ENCODE data around the gene NRDE2.

Gene NRDE2

DNA sequence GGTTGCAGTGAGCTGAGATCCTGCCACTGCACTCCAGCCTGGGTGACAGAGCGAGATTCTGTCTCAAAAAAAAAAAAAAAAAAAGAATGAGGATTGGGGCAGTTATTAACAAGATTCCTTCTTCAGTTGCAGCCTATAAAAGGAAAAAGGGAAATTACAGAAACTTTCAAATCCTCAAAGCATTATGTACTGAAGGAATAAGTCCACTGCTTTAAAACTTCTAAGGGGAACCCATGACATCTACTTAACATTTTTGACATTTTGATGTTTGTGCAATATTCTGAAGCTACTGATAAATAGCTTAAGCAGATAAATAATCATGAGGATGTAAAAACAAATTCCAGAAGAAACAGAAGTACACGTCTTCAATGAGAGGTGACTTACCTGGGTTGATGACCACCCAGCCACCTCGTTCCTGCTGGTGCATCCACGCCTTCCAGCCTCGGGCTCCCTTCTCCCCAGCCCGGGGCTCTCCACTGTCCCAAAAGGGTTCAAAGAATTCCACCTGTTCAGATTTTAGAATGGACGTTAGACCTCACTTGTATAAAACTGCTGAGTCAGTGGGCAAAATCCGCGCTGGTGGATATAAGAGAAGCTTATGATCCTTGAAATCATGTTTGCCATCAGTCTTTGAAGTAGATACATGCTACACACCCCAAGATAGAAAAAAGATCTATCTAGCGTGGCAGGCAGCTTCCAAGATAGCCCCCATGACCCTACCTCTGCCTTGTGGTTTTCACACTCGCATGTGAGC lies 33.7 kb downstream of the NRDE2 start:
- DNase-seq = no peak

- DNase-seq = no peak
These were observed 35.1 kb downstream of the NRDE2 start for GRCh38 chr14:90296641-90297040.

- no peak for DNase-seq
These were observed 35.7 kb downstream of the NRDE2 start for GRCh38 chr14:90295870-90296516.

- DNase-seq = no peak
These were observed 36.9 kb downstream of the NRDE2 start for GRCh38 chr14:90294872-90295271.

DNA sequence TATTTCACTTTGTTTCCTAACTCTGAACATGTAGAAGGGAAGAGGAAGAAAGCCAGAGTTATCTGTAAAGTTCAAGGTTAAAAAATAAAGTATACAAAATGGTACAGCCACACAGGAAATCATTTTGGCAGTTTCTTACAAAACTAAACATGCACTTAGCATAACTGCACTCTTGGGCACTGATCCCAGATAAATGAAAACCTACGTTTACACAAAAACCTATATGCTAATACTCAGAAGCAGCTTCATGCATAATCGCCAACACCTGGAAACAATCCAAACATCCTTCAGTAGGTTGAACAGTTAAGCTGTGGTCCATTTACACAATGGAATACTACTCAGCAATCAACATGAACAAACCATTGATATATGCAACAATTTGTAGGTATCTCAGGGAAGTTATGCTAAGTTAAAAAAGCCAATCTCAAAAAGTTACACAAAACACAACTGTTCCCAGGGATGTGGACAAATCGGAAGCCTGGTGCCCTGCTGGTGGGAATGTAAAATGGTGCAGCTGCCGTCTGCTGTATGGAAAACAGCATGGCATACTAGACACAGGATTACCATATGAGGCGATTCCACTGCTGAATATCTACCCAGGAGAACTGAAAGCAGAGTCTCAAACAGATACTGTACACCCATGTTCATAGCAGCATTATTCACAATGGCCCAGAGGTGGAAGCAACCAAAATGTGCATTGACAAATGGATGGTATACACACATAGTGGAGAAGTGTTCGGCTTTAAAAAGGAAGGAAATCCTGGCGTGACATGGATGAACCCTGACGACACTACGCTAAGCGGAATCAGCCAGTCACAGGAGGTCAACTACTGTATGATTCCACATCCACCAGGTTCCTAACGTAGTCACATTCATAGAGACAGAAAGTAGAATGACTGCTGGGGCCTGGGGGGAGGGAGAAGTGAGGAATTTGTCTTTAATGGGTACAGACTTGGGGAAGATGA lies 37.7 kb downstream of the NRDE2 start:
- no peak for DNase-seq

DNA sequence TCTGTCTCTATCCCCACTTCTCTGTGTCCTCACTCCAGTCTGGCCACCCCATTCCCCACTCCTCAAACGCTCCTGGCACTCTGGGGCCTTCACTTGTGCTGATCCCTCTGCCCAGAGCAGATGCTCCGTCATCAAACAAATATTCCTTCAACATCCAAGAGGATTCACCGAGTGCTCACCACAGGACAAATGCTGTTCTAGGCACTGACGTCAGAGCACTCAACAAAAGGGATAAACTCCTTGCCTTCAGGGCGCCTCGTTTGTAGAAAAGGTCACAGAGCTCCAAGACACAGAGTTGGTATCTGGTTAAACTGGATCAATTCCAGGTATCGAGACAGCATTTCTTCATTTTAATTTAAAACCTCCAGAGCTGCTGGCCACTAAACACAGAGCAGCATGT lies 40.0 kb downstream of the NRDE2 start:
- DNase-seq = no peak

DNA sequence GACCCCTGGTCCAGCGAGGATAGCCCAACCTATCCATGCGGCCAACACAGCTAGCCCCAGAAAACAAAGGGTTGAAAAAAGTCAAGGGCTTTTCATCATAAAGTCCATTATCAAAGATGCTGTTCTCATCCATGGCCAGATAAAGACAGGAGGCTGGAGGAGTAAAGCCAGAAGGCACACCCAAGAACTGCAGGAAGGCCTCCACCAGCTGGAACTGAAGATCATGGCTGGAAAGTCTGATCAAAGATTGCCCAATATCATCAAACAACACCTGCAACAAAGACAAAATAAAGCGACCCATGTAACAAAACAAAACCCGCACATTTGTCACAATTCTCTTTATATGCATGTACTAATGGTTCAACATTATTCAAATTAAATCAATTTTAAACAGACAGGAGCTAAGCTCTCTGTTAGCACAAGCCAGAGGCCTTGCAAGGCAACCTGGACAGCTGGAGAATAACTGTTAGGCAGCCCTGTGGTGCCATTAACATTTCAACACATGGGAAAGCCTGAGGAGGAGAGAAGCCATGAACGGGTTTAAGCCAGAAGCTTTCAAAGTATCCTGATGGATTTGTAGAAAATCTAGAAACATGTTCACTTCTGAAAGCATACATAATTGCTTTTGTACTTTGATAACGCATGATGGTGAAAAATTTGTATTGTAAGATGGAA lies 41.3 kb downstream of the NRDE2 start:
- DNase-seq = no peak

DNA sequence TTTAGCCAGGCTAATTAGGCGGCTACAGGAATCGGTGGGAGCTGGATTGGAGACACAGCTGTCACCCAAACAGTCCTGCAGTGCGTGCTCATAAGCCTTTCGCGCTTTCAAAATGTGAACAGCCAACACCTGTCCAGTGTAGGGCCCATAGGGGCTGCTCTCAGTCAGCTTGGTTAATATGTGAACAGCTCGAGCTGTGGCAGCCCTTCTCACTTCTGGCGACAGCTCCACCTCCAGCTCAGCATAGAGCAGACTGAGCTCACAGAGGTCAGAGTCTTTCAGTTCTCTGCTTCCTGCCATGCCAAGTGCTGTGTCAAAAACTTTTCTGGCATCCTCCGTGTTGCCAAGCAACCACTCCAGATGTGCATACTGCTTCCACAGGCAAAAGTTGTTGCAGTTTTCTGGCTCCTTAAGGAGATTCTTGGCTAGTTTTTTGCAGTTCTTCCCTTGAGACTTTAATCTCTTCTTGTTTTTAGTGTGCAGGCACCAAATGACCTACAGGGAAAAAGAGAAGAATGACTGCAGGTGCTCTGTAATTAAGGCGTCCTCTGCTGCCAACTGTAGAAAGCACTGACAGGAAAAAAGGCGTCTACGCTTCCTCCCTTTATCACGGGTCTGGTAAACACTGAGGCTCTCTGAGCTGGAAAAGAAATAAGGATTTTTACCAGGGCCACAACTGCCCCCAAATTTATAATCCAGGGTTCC lies 42.9 kb downstream of the NRDE2 start:
- no peak for DNase-seq

DNA sequence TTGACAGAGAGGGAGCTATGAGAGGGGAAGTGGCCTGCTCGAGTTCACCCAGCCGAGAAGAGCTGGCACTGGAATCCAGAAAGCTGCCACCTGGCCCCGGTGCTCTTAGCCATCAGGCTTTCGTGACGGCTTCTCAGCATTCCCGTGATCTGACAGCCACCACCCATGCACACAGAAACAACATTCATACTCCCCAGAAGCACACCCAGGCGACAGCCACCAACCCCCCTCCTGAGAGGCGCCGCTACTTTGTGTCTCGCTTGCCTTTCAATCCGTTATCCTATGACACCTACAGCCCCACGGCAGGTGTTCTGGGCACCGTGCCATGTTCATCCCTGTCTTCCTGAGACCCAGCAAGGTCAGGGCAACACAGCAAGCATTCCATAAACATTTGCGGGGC lies 44.0 kb downstream of the NRDE2 start:
- no peak for DNase-seq

- no peak for DNase-seq
These were observed 50.0 kb downstream of the NRDE2 start for GRCh38 chr14:90281756-90282155.

DNA sequence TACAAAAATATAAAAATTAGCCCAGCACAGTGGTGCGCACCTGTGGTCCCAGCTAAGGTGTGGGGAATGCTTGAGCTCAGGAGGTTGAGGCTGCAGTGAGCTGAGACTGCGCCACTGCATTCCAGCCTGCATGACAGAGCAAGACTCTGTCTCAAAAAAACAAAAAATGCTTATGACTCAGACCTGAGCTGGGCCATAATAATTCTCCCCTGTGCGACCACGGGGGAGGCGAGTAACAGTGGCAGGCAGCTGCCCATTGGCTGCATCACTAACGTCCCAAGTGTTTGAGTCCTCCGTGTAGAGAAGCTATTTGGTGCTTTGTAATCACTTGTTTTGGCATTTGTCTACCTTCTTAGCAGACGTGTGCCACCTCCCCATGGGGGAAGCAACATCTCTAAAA lies 50.5 kb downstream of the NRDE2 start:
- no peak for DNase-seq

GRCh38 chr14:90280096-90280495 lies 51.6 kb downstream of the NRDE2 start:
- no peak for DNase-seq

GRCh38 chr14:90278199-90279175 lies 53.3 kb downstream of the NRDE2 start:
- no peak for DNase-seq

DNA sequence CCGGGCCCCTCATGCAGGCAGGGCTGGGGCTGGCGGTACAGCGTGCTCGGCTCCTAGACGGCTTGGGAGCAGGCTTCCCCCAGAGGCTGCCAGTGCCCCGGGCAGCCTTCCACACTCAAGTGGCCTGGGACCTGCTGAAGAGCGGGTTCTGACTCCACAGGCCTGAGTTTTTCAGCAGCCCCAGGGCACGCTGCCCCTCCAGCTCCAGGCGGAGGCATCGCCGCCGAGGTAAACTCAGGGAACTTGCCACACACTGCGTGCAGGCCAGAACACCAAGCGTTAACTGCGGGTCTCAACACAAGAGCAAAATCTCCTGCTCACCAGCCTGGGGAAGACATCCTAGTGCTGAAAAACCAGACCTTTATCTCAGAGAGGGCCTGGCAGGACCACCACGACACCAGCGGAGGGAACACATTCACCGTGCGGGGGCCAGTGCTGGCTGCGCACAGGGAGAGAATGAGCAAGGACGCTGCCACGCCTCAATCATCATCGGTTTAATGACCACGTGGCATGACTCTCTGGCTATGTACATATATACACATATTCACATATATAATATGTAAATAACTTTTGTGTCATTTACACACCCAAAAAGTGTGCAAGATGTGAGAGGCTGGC lies 54.1 kb downstream of the NRDE2 start:
- DNase-seq = no peak

DNA sequence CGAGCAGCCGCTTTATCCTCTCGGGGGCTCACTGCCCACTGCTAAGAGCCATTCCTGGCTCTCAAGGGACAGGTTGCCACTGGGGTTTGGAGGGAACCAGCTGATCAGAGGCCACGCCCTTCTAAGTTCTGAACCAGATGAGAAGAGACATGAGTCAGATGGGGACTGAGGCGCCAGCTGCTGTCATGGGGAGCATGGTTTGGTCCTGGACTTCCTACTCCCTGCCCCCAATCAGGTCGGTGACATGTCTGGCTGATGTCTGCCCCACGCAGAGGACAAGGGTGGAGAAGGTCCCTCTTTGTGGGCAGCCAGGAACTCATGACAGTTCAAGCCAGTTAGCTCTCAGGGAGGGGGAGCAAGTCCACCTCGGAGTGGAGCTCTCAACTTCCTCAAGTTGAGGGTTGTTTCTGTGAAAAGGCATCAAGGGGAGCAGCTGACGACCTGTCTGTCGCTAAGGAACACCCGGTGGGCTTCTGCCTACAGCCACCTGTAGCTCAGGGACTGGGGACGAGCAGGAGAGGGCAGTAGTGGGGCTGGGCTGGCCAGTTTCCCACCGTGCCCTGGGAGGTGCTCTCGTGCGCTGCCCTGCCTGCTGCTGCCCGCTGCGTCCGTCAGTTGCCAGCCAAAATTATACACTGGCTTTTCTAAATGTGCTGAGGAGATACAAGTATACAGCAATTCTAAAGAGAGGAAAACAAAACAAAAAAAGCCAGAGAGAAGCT lies 54.9 kb downstream of the NRDE2 start:
- DNase-seq = no peak

DNA sequence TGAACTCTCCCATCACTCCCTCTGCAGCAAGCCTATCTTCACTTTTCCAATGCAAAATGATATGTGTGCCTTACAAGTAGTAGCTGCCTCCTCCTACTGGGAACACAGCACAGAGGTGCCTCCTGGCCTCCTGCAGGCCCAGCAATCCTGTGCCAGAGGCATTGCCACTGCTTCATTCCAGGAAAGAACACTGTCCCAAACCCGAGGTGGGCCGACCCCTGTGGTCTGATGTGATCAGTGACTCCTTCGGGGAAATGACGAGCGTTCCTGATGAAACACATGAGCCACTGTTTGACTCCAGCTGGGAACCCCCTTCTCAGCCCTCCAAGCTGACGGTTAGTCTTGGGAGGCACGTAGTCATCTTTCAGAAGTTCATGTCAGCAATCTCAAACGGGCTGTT lies 55.9 kb downstream of the NRDE2 start:
- no peak for DNase-seq

DNA sequence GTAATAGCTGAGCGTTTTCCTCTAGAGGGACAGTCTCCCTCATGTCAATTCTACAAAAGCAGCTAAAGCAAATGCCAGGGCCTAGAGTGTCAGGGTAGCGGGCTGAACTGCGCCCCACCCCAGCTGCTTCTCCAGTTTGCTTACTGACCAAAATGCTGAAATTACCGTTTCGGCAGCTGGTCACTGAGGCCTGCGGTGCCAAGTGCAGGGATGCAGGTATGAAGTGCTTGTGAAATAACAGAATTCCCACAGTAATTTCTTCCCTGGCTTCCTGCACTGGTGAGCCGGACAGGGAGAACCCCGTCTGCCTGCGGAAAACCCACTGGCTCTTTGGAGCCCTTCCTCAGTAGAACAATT lies 56.3 kb downstream of the NRDE2 start:
- DNase-seq = no peak

DNA sequence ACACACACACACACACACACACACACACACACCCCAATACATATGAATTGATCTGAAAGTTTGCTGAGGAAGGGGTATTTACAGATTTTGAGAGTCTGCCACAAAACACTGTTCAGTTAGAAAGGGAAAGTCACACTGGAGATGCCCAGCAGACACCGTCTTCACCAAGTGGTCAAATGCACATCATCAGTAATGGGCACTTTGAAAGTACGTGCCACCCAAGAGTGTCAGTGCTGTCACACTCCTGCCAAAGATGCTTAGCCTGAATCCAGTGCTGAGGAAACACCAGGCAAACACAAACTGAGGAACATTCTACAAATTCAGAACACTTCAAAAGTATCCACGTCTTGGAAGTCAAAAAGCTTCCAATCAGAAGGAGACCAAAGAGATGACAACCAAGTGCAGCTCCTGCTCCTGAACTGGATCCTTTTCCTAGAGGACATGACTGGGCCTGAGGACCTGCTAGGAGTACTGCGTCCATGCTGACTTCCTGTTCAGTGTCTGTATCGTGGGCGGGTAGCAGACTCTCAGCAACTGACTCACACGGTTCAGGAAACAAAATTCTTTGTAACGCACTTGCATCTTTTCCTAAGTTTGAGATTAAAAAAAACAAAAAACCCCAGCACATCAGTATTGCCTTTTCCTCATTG lies 56.8 kb downstream of the NRDE2 start:
- DNase-seq = no peak

- no peak for DNase-seq
These were observed 57.7 kb downstream of the NRDE2 start for GRCh38 chr14:90274019-90274418.

DNA sequence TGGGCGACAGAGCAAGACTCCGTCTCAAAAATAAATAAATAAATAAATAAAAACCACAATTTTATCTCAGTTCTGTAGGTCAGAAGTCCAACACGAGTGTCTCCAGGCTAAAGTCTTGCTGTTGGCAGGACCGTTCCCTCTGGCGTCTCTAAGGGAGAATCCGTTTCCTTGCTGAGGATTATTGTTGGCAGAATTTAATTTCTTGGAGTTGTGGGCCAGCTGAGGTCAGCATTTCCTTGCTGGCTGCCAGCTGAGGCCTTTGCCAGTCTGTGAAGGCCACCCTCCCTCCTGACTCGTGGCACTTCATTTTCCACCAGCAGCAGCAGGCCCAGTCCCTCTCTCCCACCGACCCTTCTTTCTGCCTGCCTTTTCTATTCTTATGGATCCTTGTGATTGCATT lies 58.2 kb downstream of the NRDE2 start:
- DNase-seq = no peak

All from DMS79 (cell line).